Esophagus muscularis mucosa (tissue), 4 donors: Measurements from ENCODE around the gene SLC35F5. TPM values are rescaled to one million over a fixed set of nuclear protein-coding genes. Genes with fewer than 3 reads are reported as not detected.

Source experiments
- DNase-seq: peaks from one replicate; pipeline ENCODE4 v3.0.0-alpha.2; 2017; ENCODE audit errors: extremely low spot score
- H3K27ac ChIP-seq, 4 donors: fragments of 200-600 bp; sonication (generic); replicated peaks in 1 of 4; 1 replicate in 3 of 4; 2 replicates in 1 of 4; pipeline ENCODE4 v1.5.1; 2016 to 2019; ENCODE audit warnings: mild to moderate bottlenecking in 1 of 4
- H3K27me3 ChIP-seq, 4 donors: fragments of 200-600 bp; sonication (generic); one replicate each; pipeline versions ENCODE4 v1.5.1 to v1.6.0; 2016 to 2019
- H3K36me3 ChIP-seq, 4 donors: fragments of 200-600 bp; sonication (generic); one replicate each; pipeline ENCODE4 v1.5.1; 2016 to 2019
- H3K4me1 ChIP-seq, 4 donors: fragments of 200-600 bp; sonication (generic); one replicate each; pipeline ENCODE4 v1.5.1; 2016 to 2019
- H3K4me3 ChIP-seq, 4 donors: fragments of 200-600 bp; sonication (generic); 1 replicate in 2 of 4; 2 replicates in 2 of 4; pipeline ENCODE4 v1.5.1; 2016 to 2019; ENCODE audit warnings: mild to moderate bottlenecking in 4 of 4, moderate library complexity in 1 of 4
- H3K9me3 ChIP-seq, 4 donors: fragments of 200-600 bp; sonication (generic); 1 replicate in 3 of 4; 2 replicates in 1 of 4; pipeline ENCODE4 v1.5.1; 2016 to 2019
- CTCF ChIP-seq, 3 experiments: fragments of 200-600 bp in 2 of 3; fragments of 450-650 bp in 1 of 3; sonication (generic) in 2 of 3; IDR thresholded peaks; one replicate each; pipeline ENCODE4 v1.5.1; 2017 to 2019; ENCODE audit warnings: antibody characterized with exemption in 3 of 3, mild to moderate bottlenecking in 2 of 3, moderate library complexity in 1 of 3
- EP300 ChIP-seq: sonication (generic); formaldehyde crosslinking; IDR thresholded peaks from one replicate; pipeline ENCODE4 v1.6.1; 2017; ENCODE audit warnings: antibody characterized with exemption
- POLR2A ChIP-seq: fragments of 450-650 bp; IDR thresholded peaks from one replicate; pipeline ENCODE4 v1.6.1; 2017; ENCODE audit warnings: antibody characterized with exemption, moderate library complexity, mild to moderate bottlenecking, low read depth
- POLR2AphosphoS5 ChIP-seq, 2 donors: sonication (generic); formaldehyde crosslinking; IDR thresholded peaks; one replicate each; pipeline ENCODE4 v1.6.1; 2017; ENCODE audit warnings: antibody characterized with exemption in 2 of 2
- WGBS: methylation state at CpG from one replicate; pipeline ENCODE4 v1.1.5; 2018; 5-methylcytosine and 5-hydroxymethylcytosine counted together
- intact Hi-C: fragments of 100-400 bp; cut with DNase I; formaldehyde crosslinking; loops from one replicate; pipeline ENCODE4 v1.15.1; 2023
- total RNA-seq, 4 donors: library from RNA; depleted of rRNA; stranded (reverse); fragments of >200 nt; gene quantifications; one replicate each; pipeline versions ENCODE4 v1.1.0 to v1.2.1, GENCODE V29; 2016

SLC35F5 gene, protein sequence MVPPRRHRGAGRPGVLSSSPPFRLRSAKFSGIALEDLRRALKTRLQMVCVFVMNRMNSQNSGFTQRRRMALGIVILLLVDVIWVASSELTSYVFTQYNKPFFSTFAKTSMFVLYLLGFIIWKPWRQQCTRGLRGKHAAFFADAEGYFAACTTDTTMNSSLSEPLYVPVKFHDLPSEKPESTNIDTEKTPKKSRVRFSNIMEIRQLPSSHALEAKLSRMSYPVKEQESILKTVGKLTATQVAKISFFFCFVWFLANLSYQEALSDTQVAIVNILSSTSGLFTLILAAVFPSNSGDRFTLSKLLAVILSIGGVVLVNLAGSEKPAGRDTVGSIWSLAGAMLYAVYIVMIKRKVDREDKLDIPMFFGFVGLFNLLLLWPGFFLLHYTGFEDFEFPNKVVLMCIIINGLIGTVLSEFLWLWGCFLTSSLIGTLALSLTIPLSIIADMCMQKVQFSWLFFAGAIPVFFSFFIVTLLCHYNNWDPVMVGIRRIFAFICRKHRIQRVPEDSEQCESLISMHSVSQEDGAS
- total RNA-seq = 10 to 100 TPM; 40.9 to 53.2 (median 48.0) TPM

DNA sequence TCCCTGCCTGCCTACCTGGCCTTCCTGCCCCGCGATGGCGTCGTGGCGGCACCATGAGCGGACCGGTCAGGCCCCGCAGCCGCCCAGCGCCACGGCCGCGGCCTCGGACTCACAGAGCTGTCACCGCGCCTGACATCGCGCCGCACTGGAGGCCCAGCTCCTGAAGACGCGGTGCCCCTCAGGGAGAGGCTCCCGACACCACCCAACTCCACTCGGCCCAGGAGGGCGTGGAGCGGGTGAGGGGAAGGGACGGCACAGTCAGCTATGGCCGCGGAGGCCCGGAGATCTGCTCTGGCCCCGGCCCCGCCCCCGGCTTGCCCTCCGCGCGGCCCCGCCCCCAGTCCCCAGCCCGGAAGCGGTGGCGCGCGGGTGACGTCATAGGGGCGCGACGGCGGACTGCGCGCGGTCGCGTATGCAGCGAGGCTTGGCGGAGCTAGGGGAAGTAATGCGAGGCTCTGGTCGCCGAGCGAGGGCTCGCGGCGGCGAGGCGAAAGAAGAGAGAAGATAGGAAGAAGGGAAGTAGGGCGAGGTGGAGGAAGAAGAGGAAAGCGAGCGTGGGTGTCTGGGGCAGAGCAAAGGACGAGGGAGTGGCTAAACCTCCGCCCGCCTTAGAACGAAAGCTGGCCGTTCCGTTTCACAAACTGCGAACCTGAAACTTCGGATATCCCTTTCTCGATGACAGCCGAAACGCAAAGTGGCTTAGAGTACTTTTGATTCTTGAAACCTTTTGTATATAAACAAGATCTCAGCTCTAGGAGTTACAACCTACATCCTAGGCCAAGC, at the start of gene SLC35F5:
TSS of gene SLC35F5 (minus strand) at position 288 of the 783 bp plus-strand sequence. CDS start at position 55, 233 bp downstream.
- Histone ChIP-seq H3K4me1 (peaks cover 17 to 37% (median 27%) of the 10 kb centered on the region in 4 donors), H3K27me3 (peaks cover 0 to 2% (median 0%) of the 10 kb centered on the region in 4 donors), H3K36me3 (peaks cover 0 to 8% (median 6%) of the 10 kb centered on the region in 4 donors), H3K27ac (peak within 1 kb of the TSS; percentile 92 to 96 (median 93)), H3K4me3 (peak within 1 kb of the TSS; percentile 80 to 98 (median 92)), H3K9me3 (no peaks in the 10 kb centered on the region)
- WGBS = under 1% methylated on average over 54 of the region's 76 CpGs
- TF ChIP-seq EP300 (no peak), POLR2AphosphoS5 (IDR thresholded peaks at IDR 0.05) (peak; percentile 97 to 98), CTCF (IDR thresholded peaks at IDR 0.05) (no peak), POLR2A (peak; percentile 81)
- intact Hi-C loops = loop anchor here (5.0 to 10.0 kb wide), 2 partner anchors 131 to 178 kb away; no protein-coding TSS in a partner anchor
- peak; percentile 98 for DNase-seq

DNA sequence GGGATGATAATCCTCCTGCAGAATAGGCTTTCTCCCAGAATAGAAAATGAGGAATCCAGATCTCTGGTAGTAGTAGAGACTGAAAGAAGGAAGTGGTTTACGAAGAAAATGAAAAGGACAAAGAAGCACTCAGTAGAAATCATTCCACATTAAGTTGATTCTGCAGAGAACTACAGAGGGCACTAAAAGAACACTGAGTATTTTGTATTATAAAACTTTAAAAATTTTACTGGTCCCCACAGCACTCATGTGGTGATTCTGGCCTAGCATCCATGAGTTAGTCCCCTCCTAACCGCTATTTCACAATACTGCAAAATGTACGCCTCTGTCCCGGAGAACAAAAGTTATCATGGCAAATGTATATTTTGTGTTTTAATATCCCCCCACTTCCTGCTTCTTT, 42.9 kb upstream of the SLC35F5 start:
- Histone ChIP-seq H3K27me3 (peaks cover 0 to 4% (median 0%) of the 10 kb centered on the region in 4 donors), H3K4me3 (no peak overlapping the region), H3K27ac (no peak overlapping the region), H3K9me3 (no peaks in the 10 kb centered on the region), H3K36me3 (no peaks in the 10 kb centered on the region), H3K4me1 (no peaks in the 10 kb centered on the region)
- TF ChIP-seq CTCF (IDR thresholded peaks at IDR 0.05) (peak in 1 of 3 experiments; percentile 8), POLR2AphosphoS5 (IDR thresholded peaks at IDR 0.05) (no peak), EP300 (no peak), POLR2A (no peak)
- 73% methylated on average over 4 of the region's 4 CpGs for WGBS
- intact Hi-C loops = no loop called here
- no peak for DNase-seq

DNA sequence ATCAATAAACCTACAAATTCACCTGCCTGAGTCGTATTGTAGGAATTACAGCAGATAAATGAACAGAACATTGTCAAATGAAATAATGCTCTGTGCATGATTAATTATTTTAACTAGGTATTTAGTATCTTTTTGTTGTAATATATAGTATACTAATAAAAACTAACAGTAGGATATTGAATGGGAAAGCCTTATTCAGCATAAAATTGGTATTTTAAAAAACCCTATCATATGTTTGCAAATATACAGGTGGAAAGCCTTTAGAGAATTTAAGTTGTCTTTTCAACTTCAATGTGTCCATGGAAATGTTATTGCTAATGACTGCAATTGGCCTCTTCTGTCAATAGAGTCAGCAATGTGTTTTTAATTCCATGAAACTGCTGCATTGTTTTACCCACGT, 40.8 kb upstream of the SLC35F5 start:
- WGBS = 52% methylated on average over 2 of the region's 2 CpGs
- Histone ChIP-seq H3K36me3 (no peaks in the 10 kb centered on the region), H3K9me3 (no peaks in the 10 kb centered on the region), H3K27ac (no peak overlapping the region), H3K4me3 (no peak overlapping the region), H3K27me3 (peaks cover 0 to 4% (median 0%) of the 10 kb centered on the region in 4 donors), H3K4me1 (no peaks in the 10 kb centered on the region)
- TF ChIP-seq POLR2AphosphoS5 (IDR thresholded peaks at IDR 0.05) (no peak), CTCF (IDR thresholded peaks at IDR 0.05) (no peak), POLR2A (no peak), EP300 (no peak)
- no peak for DNase-seq
- intact Hi-C loops = no loop called here

- TF ChIP-seq POLR2AphosphoS5 (IDR thresholded peaks at IDR 0.05) (no peak), POLR2A (no peak), EP300 (no peak), CTCF (IDR thresholded peaks at IDR 0.05) (no peak)
- peaks cover 0 to 4% (median 0%) of the 10 kb centered on the region in 4 donors for H3K27me3 ChIP-seq
- H3K27ac ChIP-seq = no peak overlapping the region
- no peaks in the 10 kb centered on the region for H3K9me3 ChIP-seq
- H3K36me3 ChIP-seq = no peaks in the 10 kb centered on the region
- H3K4me3 ChIP-seq = no peak overlapping the region
- WGBS = 77% methylated on average over 6 of the region's 6 CpGs
- no peaks in the 10 kb centered on the region for H3K4me1 ChIP-seq
- DNase-seq = no peak
- intact Hi-C loops = no loop called here
These were observed 40.2 kb upstream of the SLC35F5 start for GRCh38 chr2:113796592-113797175.
